ENCODE data around the gene BSX.
A peak's percentile ranks its signal among the peaks of the same experiment; 100 is the strongest.

BSX gene

DNA sequence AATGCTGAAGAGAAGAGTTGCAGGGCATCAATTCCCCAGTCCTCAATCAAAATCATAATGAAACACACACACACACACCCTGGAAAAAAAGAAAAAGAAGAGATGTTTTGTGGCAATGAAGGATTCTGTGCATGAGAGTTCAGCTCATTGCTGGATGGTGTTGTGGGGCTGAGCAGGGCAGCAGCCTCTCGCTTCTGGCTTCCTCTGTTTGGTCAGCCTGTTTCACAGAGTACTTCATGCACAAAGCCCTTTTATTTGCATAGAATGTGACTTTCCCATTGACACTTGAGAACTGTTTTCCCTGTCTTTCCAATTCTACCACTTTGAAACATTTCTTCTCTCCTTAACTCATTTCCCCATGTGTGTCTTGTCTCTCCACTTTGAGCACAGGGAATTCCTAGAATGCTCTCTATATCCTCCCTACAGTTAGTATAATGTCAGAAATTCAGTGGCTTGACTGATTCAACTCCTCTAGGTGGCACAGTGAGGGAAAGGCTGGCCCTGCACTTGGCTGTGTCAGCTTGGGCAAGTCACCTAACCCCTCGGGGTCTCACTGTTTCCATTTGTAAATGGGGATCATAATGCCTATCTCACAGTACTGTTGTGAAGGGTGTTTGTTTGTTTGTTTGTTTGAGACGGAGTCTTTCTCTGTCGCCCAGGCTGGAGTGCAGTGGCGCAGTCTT, 25.4 kb upstream of the BSX start:
- Histone ChIP-seq H3K27me3 (replicated peaks; ENCODE audit: control insufficient read depth, insufficient read depth, low read length) (no peaks in the 10 kb centered on the region; the same call in 1 of the 2 replicates), H3K36me3 (ENCODE audit: control insufficient read depth, insufficient read depth, low read length) (no peaks in the 10 kb centered on the region), H3K4me3 (replicated peaks; ENCODE audit: low read depth, low read length) (no peak overlapping the region)
- no peak for DNase-seq (ENCODE audit: extremely low read depth, insufficient read length)
- TF ChIP-seq, protein P1, sequence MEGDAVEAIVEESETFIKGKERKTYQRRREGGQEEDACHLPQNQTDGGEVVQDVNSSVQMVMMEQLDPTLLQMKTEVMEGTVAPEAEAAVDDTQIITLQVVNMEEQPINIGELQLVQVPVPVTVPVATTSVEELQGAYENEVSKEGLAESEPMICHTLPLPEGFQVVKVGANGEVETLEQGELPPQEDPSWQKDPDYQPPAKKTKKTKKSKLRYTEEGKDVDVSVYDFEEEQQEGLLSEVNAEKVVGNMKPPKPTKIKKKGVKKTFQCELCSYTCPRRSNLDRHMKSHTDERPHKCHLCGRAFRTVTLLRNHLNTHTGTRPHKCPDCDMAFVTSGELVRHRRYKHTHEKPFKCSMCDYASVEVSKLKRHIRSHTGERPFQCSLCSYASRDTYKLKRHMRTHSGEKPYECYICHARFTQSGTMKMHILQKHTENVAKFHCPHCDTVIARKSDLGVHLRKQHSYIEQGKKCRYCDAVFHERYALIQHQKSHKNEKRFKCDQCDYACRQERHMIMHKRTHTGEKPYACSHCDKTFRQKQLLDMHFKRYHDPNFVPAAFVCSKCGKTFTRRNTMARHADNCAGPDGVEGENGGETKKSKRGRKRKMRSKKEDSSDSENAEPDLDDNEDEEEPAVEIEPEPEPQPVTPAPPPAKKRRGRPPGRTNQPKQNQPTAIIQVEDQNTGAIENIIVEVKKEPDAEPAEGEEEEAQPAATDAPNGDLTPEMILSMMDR (IDR thresholded peaks at IDR 0.05; ENCODE audit: insufficient read depth, low read length, poor library complexity, severe bottlenecking), result no peak

DNA sequence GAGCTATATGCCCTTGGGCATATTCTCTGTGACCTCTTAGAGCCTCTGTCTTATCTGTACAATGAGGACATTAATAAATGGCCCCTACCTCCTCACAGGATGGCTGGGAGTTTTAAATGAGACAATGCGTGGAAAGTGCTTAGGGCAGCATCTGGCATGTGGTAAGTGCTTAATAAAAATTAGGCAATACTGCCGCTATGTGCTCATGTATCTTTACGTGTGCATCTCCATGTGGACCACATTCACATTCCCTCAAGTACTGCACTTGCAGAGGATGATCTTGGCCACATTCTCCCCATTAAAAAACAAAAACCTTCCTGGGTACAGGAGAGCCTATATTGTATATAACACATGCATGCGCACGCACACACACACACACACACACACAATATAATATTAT, 19.1 kb upstream of the BSX start:
- no peak overlapping the region for H3K4me3 ChIP-seq (replicated peaks; ENCODE audit: low read depth, low read length)
- TF ChIP-seq, protein P1 (IDR thresholded peaks at IDR 0.05; ENCODE audit: insufficient read depth, low read length, poor library complexity, severe bottlenecking), result no peak
- no peaks in the 10 kb centered on the region; the same call in 1 of the 2 replicates for H3K27me3 ChIP-seq (replicated peaks; ENCODE audit: control insufficient read depth, insufficient read depth, low read length)
- no peaks in the 10 kb centered on the region for H3K36me3 ChIP-seq (ENCODE audit: control insufficient read depth, insufficient read depth, low read length)
- no peak for DNase-seq (ENCODE audit: extremely low read depth, insufficient read length)

DNA sequence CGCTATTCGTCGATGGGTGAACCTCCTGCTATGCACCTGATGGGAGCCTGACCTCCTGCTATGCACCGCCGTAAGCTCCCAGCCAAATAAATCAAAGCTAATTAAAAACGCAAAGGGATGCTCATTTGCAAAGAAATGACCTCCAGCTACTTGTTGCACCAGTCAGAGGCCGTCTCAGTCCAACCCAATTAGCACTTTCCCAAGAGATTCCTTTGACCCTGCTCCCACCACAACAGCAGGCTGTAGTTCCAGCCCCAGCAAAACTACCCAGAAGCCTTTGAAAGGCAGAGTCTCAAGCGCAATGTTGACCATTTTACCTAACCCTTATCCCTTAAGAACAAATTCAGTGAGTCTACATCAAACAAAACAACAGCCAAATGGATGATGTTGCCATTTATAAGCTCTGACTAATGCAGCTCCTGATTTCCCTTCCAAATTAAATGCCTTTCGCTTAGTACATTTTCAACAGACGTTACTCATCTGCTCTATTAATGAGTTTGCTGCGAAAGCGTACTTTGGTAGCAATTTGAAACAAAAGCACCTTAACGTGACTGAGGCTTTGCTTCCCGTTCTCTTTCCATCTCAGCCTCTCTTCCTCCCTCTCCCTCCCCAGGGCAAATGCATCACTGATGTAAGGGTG, 17.2 kb upstream of the BSX start:
- Histone ChIP-seq H3K27me3 (replicated peaks; ENCODE audit: control insufficient read depth, insufficient read depth, low read length) (no peaks in the 10 kb centered on the region; the same call in 1 of the 2 replicates), H3K4me3 (replicated peaks; ENCODE audit: low read depth, low read length) (no peak overlapping the region), H3K36me3 (ENCODE audit: control insufficient read depth, insufficient read depth, low read length) (no peaks in the 10 kb centered on the region)
- TF ChIP-seq, protein P1 (IDR thresholded peaks at IDR 0.05; ENCODE audit: insufficient read depth, low read length, poor library complexity, severe bottlenecking), result no peak
- DNase-seq (ENCODE audit: extremely low read depth, insufficient read length), result no peak

- TF ChIP-seq, protein P1 (IDR thresholded peaks at IDR 0.05; ENCODE audit: insufficient read depth, low read length, poor library complexity, severe bottlenecking), result no peak
- Histone ChIP-seq H3K4me3 (replicated peaks; ENCODE audit: low read depth, low read length) (no peak overlapping the region), H3K27me3 (replicated peaks; ENCODE audit: control insufficient read depth, insufficient read depth, low read length) (no peaks in the 10 kb centered on the region; the same call in 1 of the 2 replicates), H3K36me3 (ENCODE audit: control insufficient read depth, insufficient read depth, low read length) (no peaks in the 10 kb centered on the region)
- DNase-seq (ENCODE audit: extremely low read depth, insufficient read length), result no peak
These were observed 13.9 kb upstream of the BSX start for GRCh38 chr11:122995526-122995925.

DNA sequence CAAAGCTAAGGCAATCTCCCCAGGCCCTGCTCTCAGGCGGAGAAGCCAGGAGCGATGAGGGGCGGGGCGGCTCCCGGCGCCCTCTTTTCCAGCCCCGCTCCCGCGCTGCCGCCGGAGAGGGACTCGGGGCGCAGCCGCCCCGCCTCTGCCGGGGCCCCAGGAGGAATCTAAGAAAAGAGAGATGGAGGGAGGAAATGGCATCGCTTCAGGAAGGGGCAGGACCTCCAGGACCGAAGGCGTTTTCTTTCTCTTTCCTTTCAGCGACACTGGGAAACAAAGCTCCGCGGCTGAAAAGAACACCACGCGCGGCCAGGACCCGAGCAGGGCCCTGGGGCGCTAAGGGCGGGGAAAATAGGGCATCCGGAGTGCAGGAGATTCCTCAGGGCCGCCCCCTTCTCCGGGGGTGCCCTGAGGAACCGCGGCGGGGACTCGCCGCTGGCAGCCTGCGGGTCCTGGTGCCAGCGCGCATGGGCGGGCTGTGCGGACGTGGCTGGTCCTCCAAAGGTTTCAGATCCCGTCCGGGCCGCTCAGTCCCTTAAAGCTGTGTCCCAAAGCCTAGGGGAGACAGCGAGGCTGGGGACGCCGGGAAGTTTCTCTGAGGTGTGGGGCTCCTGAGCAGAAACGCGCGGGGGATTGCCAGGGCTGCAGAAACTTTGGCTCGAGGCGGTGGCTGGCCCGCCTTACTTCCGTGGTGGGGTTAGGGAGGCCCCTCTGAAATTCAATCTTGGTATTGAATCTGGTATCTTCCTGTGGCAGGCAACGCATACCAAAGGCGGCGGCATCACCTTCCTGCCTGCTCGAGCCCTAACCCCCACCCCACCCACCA, 2.8 kb upstream of the BSX start:
- H3K36me3 ChIP-seq (ENCODE audit: control insufficient read depth, insufficient read depth, low read length), result no peaks in the 10 kb centered on the region
- H3K27me3 ChIP-seq (replicated peaks; ENCODE audit: control insufficient read depth, insufficient read depth, low read length), result no peaks in the 10 kb centered on the region; the same call in 1 of the 2 replicates
- TF ChIP-seq, protein P1 (IDR thresholded peaks at IDR 0.05; ENCODE audit: insufficient read depth, low read length, poor library complexity, severe bottlenecking), result no peak
- no peak for DNase-seq (ENCODE audit: extremely low read depth, insufficient read length)
- H3K4me3 ChIP-seq (replicated peaks; ENCODE audit: low read depth, low read length), result peak overlapping the region; percentile 30; the same call in 1 of the 2 replicates
